Neural progenitor cell (in vitro differentiated cells): Measurements from ENCODE around the gene SUPT3H. TPM values are rescaled to one million over a fixed set of nuclear protein-coding genes. Genes with fewer than 3 reads are reported as not detected.
"Not testable (repeated sequence)": the region's sequence is repeated elsewhere in the genome, so short reads cannot be mapped to it uniquely, and the experiment has no call there.

ENCODE experiments used
- DNase-seq: peaks from one replicate; pipeline ENCODE4 v3.0.0-alpha.2; 2016; ENCODE audit warnings: low spot score
- H2AFZ ChIP-seq: fragments of 200-600 bp; sonication (generic); replicated peaks from 2 replicates; pipeline ENCODE4 v1.6.1; 2016; ENCODE audit warnings: antibody characterized with exemption
- H3F3A ChIP-seq: fragments of 200-600 bp; sonication (generic); 2 replicates; pipeline ENCODE4 v1.6.1; 2016; ENCODE audit warnings: antibody characterized with exemption, low read depth
- H3K27ac ChIP-seq: fragments of 200-600 bp; sonication (generic); 2 replicates; pipeline ENCODE4 v1.5.1; 2016; ENCODE audit warnings: mild to moderate bottlenecking
- H3K27me3 ChIP-seq: fragments of 200-600 bp; sonication (generic); 2 replicates; pipeline ENCODE4 v1.6.1; 2016; ENCODE audit warnings: mild to moderate bottlenecking, moderate library complexity
- H3K36me3 ChIP-seq: fragments of 200-600 bp; sonication (generic); 2 replicates; pipeline ENCODE4 v1.5.1; 2016
- H3K4me1 ChIP-seq: fragments of 200-600 bp; sonication (generic); 2 replicates; pipeline ENCODE4 v1.6.1; 2016; ENCODE audit warnings: mixed run types
- H3K4me2 ChIP-seq: fragments of 200-600 bp; sonication (generic); 2 replicates; pipeline ENCODE4 v1.6.1; 2016
- H3K4me3 ChIP-seq: fragments of 200-600 bp; sonication (generic); 2 replicates; pipeline ENCODE4 v1.5.1; 2016
- H3K79me2 ChIP-seq: fragments of 200-600 bp; sonication (generic); 2 replicates; pipeline ENCODE4 v1.6.1; 2016; ENCODE audit warnings: low read depth
- H3K9ac ChIP-seq: fragments of 200-600 bp; sonication (generic); 2 replicates; pipeline ENCODE4 v1.6.1; 2016
- H3K9me3 ChIP-seq: fragments of 200-600 bp; sonication (generic); 2 replicates; pipeline ENCODE4 v1.5.1; 2016; ENCODE audit warnings: low read depth
- H4K20me1 ChIP-seq: fragments of 200-600 bp; sonication (generic); 2 replicates; pipeline ENCODE4 v1.6.1; 2016; ENCODE audit warnings: low read depth
- H3K27ac Mint-ChIP-seq: 3 replicates; pipeline ENCODE4 v1.8.0; 2021; ENCODE audit warnings: mixed read lengths
- H3K27me3 Mint-ChIP-seq: 2 replicates; pipeline ENCODE4 v1.8.0; 2022; ENCODE audit warnings: low read depth, mild to moderate bottlenecking, inconsistent platforms, moderate library complexity, mixed read lengths; ENCODE audit not compliant: insufficient read depth
- H3K36me3 Mint-ChIP-seq: 3 replicates; pipeline ENCODE4 v1.8.0; 2021; ENCODE audit warnings: mixed read lengths
- H3K4me1 Mint-ChIP-seq: 3 replicates; pipeline ENCODE4 v1.8.0; 2021; ENCODE audit warnings: mixed read lengths
- H3K4me3 Mint-ChIP-seq: 3 replicates; pipeline ENCODE4 v1.8.0; 2021; ENCODE audit warnings: mild to moderate bottlenecking, moderate library complexity, mixed read lengths
- H3K9me3 Mint-ChIP-seq: 3 replicates; pipeline ENCODE4 v1.8.0; 2020; ENCODE audit warnings: mixed read lengths
- CTCF ChIP-seq: fragments of 200-600 bp; sonication (generic); IDR thresholded peaks from 2 replicates; pipeline ENCODE4 v1.5.1; 2017; ENCODE audit warnings: antibody characterized with exemption, mild to moderate bottlenecking
- EZH2 ChIP-seq: fragments of 200-600 bp; sonication (generic); IDR thresholded peaks from 2 replicates; pipeline ENCODE4 v1.6.1; 2017; ENCODE audit warnings: antibody characterized with exemption, mild to moderate bottlenecking, moderate library complexity
- EZH2phosphoT487 ChIP-seq: fragments of 200-600 bp; sonication (generic); IDR thresholded peaks from 2 replicates; pipeline ENCODE4 v1.6.1; 2017; ENCODE audit warnings: antibody characterized with exemption
- total RNA-seq: library from RNA; depleted of rRNA; stranded (reverse); fragments of >200 nt; gene quantifications from 2 replicates; pipeline ENCODE4 v1.2.3, GENCODE V29; 2015; ENCODE audit warnings: low replicate concordance

SUPT3H gene
- total RNA-seq, 1 donor from 2014 or later = 16.3 TPM

- no peak overlapping the region for H3K4me3 Mint-ChIP-seq
- no peak overlapping the region for H3K27ac Mint-ChIP-seq
- no peak overlapping the region for H3K9ac ChIP-seq
- H3K4me3 ChIP-seq = no peak overlapping the region
- H3K27me3 ChIP-seq = no peaks in the 10 kb centered on the region
- H3K79me2 ChIP-seq = no peaks in the 10 kb centered on the region
- H2AFZ ChIP-seq = no peak overlapping the region
- no peaks in the 10 kb centered on the region for H3K4me1 ChIP-seq
- H3K27me3 Mint-ChIP-seq = peaks cover 2% of the 10 kb centered on the region
- no peak overlapping the region for H3K27ac ChIP-seq
- no peaks in the 10 kb centered on the region for H3K4me1 Mint-ChIP-seq
- H3F3A ChIP-seq = no peaks in the 10 kb centered on the region
- H4K20me1 ChIP-seq = no peaks in the 10 kb centered on the region
- TF ChIP-seq EZH2phosphoT487 = no peak
- TF ChIP-seq CTCF = no peak
- no peak for TF ChIP-seq EZH2
- peaks cover 9% of the 10 kb centered on the region for H3K9me3 Mint-ChIP-seq
- H3K4me2 ChIP-seq = no peak overlapping the region
- H3K36me3 ChIP-seq = no peaks in the 10 kb centered on the region
- DNase-seq = no peak
- peaks cover 6% of the 10 kb centered on the region for H3K36me3 Mint-ChIP-seq
- H3K9me3 ChIP-seq = no peaks in the 10 kb centered on the region
Observed at GRCh38 chr6:44868910-44869309, 508.8 kb downstream of the SUPT3H start.

DNA sequence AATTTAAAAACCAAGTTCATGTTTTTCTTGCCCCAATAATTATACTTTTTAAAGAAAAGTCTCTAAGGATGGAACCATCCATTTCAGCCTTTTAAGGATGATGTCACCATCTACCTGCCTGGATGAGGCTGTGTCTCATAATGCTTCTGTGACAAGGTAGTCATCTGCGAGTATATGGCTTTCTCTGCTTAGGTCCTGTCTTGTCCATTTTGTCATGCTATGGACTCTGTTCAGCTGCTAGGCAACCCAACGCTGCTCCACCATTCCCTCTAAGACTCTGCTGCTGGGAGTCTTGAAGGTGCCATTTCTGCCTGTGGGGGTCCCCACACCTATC, 509.4 kb downstream of the SUPT3H start:
- no peaks in the 10 kb centered on the region for H3K36me3 ChIP-seq
- H3K4me1 ChIP-seq = no peaks in the 10 kb centered on the region
- H3K9me3 Mint-ChIP-seq = peaks cover 9% of the 10 kb centered on the region
- no peak overlapping the region for H3K9ac ChIP-seq
- H3K27ac Mint-ChIP-seq = no peak overlapping the region
- no peak overlapping the region for H3K27ac ChIP-seq
- no peak for DNase-seq
- H3K36me3 Mint-ChIP-seq = peaks cover 7% of the 10 kb centered on the region
- no peaks in the 10 kb centered on the region for H3K9me3 ChIP-seq
- no peaks in the 10 kb centered on the region for H3K79me2 ChIP-seq
- no peaks in the 10 kb centered on the region for H3F3A ChIP-seq
- H3K27me3 Mint-ChIP-seq = peaks cover 2% of the 10 kb centered on the region
- no peaks in the 10 kb centered on the region for H4K20me1 ChIP-seq
- no peak overlapping the region for H2AFZ ChIP-seq
- H3K4me3 Mint-ChIP-seq = no peak overlapping the region
- TF ChIP-seq CTCF (no peak), EZH2 (no peak), EZH2phosphoT487 (no peak)
- H3K4me1 Mint-ChIP-seq = no peaks in the 10 kb centered on the region
- H3K4me3 ChIP-seq = no peak overlapping the region
- H3K27me3 ChIP-seq = no peaks in the 10 kb centered on the region
- H3K4me2 ChIP-seq = no peak overlapping the region

DNA sequence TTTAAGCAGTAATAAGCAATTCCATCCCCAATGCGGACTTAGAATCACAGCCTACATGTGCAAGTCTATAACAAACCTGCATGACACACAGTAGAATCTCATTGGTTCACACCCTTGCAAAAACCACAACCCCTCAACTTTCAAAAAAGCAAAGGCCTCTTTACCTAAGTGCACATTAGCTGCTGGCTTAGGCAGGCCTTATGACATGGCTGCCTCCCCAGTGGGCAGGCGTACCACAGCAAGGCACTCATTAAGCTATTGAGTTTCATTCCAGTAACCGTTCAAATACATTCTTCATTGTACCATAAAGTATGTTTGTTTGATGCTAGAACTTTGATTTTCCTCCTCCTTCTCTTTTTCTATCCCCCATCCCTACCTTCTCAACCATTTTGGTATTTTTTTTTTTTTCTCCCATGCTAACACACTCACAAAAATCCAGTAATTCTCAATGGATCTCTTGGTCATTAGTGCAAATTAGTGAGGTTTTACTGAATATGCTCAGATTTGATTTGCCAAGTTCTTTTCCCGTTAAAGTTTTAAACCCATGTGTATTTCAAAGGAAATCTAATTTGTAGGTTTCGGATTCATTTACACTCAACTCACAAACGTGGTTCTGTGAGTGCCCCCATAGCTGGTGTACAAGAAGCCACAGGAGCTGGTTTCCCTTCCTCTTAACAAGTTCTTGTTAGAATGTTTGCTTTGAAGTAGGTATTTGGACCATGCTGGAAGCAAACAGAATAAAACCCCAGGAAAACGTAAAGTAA, 510.0 kb downstream of the SUPT3H start:
- Mint-ChIP-seq H3K27me3 (peaks cover 2% of the 10 kb centered on the region), H3K27ac (no peak overlapping the region), H3K36me3 (peaks cover 7% of the 10 kb centered on the region), H3K4me3 (no peak overlapping the region), H3K4me1 (no peaks in the 10 kb centered on the region), H3K9me3 (peaks cover 9% of the 10 kb centered on the region)
- Histone ChIP-seq H3K27me3 (no peaks in the 10 kb centered on the region), H3K36me3 (no peaks in the 10 kb centered on the region), H3K9ac (no peak overlapping the region), H3K9me3 (no peaks in the 10 kb centered on the region), H3K4me2 (no peak overlapping the region), H3K4me1 (no peaks in the 10 kb centered on the region), H3K79me2 (no peaks in the 10 kb centered on the region), H2AFZ (no peak overlapping the region), H3F3A (no peaks in the 10 kb centered on the region), H3K27ac (no peak overlapping the region), H4K20me1 (no peaks in the 10 kb centered on the region), H3K4me3 (no peak overlapping the region)
- TF ChIP-seq EZH2 = no peak
- no peak for TF ChIP-seq CTCF
- TF ChIP-seq EZH2phosphoT487 = no peak
- DNase-seq = no peak

DNA sequence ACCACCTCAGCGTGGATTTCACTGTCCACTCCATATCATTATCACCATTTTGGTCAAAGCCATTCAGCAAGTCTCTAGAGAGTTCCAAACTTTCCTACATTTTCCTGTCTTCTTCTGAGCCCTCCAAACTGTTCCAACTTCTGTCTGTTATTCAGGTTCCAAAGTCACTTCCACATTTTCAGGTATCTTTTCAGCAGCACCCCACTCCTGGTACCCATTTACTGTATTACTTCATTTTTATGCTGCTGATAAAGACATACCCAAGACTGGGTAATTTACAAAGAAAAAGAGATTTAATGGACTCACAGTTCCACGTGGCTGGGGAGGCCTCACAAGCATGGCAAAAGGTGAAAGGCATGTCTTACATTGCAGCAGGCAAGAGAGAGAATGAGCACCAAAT, 512.5 kb downstream of the SUPT3H start:
- H2AFZ ChIP-seq, H3K4me3 Mint-ChIP-seq, H3K9me3 ChIP-seq, H3K27me3 Mint-ChIP-seq, H3K9ac ChIP-seq, H4K20me1 ChIP-seq, DNase-seq, H3K4me2 ChIP-seq, H3K9me3 Mint-ChIP-seq, H3K36me3 ChIP-seq, H3K36me3 Mint-ChIP-seq, H3F3A ChIP-seq, H3K4me3 ChIP-seq, H3K4me1 ChIP-seq, H3K27ac Mint-ChIP-seq, H3K27ac ChIP-seq, H3K4me1 Mint-ChIP-seq, H3K79me2 ChIP-seq, H3K27me3 ChIP-seq: not testable (repeated sequence)
